NCI-H2227 treated with DMSO at 0.1 percent for 48 hours (cell line): ENCODE results near the gene VSTM2L.
"Not testable (repeated sequence)": the region's sequence is repeated elsewhere in the genome, so short reads cannot be mapped to it uniquely, and the experiment has no call there.

Source experiments
- DNase-seq: peaks from one replicate; lab custom pipeline; 2025; lab: John Stamatoyannopoulos, UW

Gene VSTM2L

DNA sequence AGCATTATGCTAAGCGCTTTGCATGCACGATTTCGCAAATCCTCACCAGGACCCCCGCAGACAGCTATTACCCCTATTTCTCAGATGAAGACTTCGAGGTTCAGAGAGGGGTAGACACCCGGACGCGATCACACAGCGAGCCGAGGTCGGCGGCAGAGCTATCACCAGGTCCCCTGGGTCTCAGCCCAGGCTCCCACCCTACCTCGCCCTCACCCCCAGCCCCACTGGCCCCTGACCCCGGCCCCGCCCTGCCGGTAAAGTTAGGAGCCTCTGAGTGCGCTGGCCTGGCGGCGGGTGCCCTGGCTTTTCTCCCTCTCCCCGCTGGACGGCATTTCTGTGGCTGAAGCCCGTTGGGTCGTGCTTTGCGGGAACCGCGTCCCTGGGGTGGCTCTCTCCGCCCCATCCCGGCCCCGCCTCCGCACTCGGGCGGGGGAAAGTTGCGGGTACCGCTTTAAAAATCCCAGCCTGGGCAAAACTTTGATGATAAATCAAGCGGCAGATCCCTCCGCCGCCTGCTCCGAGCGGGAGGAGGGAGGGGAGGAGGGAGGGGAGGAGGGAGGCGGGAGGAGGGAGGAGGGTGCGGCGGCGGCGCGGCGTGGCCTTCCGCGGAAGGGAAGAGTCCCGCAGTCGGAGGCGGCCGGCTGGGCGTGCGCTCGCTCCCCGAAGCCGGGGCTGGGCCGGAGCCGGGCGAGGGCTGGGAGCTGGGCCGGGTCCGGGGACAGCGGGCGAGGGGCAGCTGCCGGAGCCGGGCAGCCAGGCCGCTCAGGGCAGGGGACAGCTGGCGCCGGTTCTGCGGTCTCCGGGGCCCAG lies at the start of gene VSTM2L:
VSTM2L (plus strand) TSS at position 624 of the 810 bp plus-strand sequence. CDS start 224 bp downstream, outside the sequence.
- DNase-seq: peak; percentile 31

- no peak for DNase-seq
Measured at GRCh38 chr20:37853823-37854375, 49.0 kb upstream of the VSTM2L start.

- DNase-seq: not testable (repeated sequence)
Measured at GRCh38 chr20:37856034-37856433, 46.9 kb upstream of the VSTM2L start.

GRCh38 chr20:37856932-37857660 lies 45.8 kb upstream of the VSTM2L start:
- no peak for DNase-seq

DNA sequence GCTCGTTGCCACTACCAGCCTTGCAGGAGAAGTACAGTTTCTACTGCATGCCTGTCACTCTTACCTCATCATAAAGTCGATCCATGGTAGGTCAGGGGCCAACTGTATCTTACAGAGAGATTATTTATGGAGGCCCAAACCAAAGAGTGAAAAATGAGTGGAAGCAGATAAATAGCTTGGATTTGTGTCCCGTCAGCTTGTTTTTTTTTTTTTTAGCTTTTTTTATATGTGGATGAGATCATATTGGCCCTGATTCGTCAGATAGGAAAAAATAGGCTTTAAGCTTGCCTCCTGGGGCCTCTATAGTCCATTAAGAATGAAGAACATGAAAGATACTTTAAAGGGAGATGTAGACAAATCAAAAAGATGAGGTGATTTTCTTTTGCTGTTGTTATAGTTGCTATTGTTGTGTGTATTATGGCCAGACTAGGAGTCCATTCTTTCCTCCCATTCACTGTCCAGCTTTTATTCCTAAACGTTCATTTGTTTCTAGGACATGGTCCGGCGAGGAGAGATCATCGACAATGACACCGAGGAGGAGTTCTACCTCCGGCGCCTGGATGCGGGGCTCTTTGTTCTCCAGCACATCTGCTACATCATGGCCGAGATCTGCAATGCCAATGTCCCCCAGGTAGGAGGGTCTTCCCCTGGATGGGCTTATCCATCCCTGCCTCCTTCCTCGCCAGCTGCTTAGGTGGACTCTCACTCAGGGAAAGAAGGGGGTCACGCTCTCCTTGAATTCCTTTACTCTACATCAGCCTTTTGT lies 43.3 kb upstream of the VSTM2L start:
- no peak for DNase-seq

DNA sequence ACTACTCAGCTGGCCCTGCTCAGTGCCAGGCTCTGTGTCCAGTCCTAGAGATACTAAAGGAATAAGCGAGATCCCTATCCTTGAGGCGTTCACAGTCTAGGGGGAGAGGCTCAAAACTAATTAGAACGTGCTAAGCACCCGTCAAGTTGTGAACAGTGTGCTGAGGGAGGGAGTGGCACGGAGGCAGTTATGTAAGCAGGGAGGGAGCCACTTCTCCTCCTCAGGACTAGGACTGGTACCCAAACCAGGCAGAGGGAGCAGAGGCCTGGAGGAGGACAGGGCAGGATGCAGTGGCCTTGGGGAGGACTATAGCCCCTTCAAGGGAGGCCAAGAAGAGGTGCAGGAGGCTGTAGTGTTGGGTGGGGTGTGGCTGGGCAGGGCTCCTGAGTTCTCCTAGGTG lies 39.6 kb upstream of the VSTM2L start:
- DNase-seq: no peak

DNA sequence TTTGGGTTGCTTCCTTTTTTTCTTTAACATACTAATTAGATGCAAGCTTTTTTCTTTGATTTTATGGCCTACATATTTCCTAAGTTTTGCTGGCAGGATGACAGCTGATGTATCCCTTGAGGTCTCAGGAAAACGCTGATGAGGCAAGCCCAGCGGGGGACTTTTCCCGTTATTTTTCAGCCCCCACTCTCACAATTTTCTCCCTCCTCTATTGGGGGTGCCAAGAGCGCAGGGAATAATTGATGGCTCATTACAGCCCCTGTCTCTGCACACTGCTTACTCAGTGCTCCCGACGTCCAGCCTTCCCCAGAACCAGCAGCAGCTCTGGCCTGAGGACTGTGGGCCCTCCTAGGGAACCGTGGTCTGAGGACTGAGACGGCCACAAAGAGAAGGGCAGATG lies 38.6 kb upstream of the VSTM2L start:
- no peak for DNase-seq

- no peak for DNase-seq
Measured at GRCh38 chr20:37866051-37866450, 36.9 kb upstream of the VSTM2L start.

GRCh38 chr20:37867289-37868195 lies 35.4 kb upstream of the VSTM2L start:
- no peak for DNase-seq

- DNase-seq: no peak
Measured at GRCh38 chr20:37868851-37869333, 34.0 kb upstream of the VSTM2L start.

GRCh38 chr20:37869334-37869861 lies 33.5 kb upstream of the VSTM2L start:
- no peak for DNase-seq

GRCh38 chr20:37870294-37870693 lies 32.6 kb upstream of the VSTM2L start:
- no peak for DNase-seq

- DNase-seq: no peak
Measured at GRCh38 chr20:37871751-37872150, 31.2 kb upstream of the VSTM2L start.

- DNase-seq: no peak
Measured at GRCh38 chr20:37872161-37872560, 30.8 kb upstream of the VSTM2L start.

- no peak for DNase-seq
Measured at GRCh38 chr20:37873884-37874283, 29.0 kb upstream of the VSTM2L start.

- DNase-seq: no peak
Measured at GRCh38 chr20:37875460-37876175, 27.3 kb upstream of the VSTM2L start.

DNA sequence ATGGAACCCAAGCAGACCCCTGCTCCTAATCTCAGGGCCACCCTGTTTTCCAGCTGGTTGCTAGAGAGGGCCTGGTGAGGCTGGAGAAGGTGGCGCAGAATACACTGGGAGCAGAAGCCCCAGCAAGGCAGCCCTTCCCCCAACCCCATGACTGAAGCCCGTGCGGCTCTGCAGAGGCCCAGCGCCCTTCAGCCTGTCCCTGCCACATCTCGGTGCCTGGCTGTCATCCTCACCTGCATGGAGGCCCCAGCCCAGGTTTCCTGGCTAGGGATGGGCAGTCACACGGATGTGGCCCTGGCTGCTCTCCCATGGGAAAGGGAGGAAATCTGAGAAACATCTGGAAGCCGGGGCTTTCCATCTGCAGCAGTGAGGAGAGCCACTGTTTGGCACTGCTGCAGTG lies 26.1 kb upstream of the VSTM2L start:
- no peak for DNase-seq

GRCh38 chr20:37877832-37878772 lies 24.8 kb upstream of the VSTM2L start:
- DNase-seq: no peak
